Activated CD4-positive, alpha-beta T cell treated with anti-CD3 and anti-CD28 coated beads, Interleukin-2, Interleukin-4, amounts not matched to agents 100 ng/mL and 50 ng/mL, durations not matched to agents 16 hours and 8 hours (primary cell): Measurements from ENCODE around the gene LRRC9.
"Not testable (repeated sequence)": the region's sequence is repeated elsewhere in the genome, so short reads cannot be mapped to it uniquely, and the experiment has no call there.

Experiments used
- DNase-seq: peaks from one replicate; pipeline ENCODE4 v3.0.0-alpha.2; 2020; ENCODE audit warnings: low spot score

The LRRC9 gene

GRCh38 chr14:60064491-60065072 lies 144.6 kb downstream of the LRRC9 start:
- peak; percentile 3 for DNase-seq

- no peak for DNase-seq
Observed at GRCh38 chr14:60067882-60068281, 147.9 kb downstream of the LRRC9 start.

DNA sequence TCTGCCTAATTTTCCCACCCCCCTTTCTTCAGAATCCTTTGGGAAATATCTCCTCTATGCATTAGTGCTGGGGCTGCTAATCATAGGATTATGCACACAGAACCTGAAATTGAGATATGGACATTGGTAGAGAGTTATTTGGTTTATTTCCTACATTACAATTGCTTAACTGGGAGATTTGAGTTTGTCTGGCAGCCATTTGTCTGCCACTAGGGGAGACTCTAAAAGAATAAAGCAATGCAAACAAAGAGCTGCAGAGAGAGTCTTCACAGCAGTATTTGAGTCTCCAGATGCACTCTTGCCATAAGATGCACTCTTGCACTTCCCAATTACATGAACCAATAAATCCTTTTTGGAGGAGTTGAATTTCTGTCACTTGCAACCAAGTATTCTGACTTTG lies 159.8 kb downstream of the LRRC9 start:
- no peak for DNase-seq

DNA sequence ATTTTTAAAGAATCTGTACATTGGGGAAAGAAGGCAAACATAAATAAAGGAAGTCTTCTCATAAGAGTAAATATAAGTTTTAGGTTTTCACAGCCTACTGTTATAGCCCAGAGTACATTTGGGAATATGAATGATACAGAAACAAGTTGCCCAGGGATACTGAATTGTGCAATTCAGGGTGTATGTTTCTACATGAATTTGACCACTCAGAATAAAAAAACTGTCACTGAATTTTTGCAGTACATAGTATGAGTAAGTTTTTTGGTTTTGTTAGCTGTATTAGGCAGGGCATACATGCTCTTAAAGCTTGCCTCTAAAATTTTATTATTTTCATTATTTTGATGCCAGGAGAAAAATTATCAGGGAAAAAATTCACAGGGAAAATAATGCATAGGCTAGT lies 165.1 kb downstream of the LRRC9 start:
- no peak for DNase-seq

DNA sequence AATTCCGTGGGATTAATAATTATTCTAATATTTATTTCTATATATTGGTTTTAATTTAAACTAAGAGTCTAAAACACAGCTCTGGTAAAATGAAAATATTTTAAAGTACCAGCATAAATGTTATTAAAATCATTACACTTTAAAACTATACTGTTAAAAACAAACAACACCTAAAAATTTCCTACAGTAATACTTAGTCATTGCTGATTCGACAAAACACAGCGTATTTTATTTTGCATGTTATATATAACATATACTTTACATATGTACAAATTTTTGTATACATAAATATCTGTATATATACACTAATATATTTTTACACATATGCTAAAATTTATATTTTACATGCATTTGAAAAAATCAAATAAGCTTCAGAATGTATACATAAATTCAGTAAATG lies 165.7 kb downstream of the LRRC9 start:
- no peak for DNase-seq

DNA sequence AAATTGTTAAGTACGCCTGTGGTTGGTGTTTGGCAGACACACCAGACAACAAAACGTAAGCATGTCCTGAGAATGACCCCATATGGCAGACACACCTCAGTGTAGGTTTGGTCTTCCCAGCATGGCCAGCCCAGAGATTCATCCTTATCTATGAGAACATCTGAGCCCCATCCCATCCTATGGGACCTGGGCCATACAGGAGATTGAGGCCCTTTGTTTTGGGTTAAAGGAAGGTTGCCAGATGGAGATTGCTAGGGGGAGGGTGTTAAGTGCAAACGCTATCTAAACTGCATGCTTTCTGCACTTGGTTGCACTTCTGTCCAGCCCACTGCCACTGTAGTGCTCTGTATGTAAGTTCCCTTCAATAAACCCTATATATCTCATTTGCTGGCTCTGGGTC lies 167.7 kb downstream of the LRRC9 start:
- DNase-seq, result no peak

DNA sequence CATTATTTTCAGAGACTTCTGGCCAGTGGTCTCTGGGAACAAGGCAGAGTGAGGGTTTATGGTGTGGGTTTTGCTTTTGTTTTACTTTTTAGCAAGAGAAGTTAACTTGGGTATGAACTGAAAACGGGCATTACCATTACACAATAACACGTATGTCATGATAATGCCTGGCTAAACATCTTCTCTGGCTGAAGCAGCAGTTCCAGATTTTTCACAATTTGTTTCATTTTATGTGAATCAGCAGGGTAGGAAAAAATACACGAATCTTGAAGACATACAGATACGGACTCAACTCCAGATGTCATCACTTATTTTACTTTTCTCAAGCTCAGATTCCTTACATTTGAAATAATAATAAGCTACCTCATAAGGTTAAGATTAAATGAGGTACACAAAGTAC lies 169.3 kb downstream of the LRRC9 start:
- DNase-seq, result no peak

DNA sequence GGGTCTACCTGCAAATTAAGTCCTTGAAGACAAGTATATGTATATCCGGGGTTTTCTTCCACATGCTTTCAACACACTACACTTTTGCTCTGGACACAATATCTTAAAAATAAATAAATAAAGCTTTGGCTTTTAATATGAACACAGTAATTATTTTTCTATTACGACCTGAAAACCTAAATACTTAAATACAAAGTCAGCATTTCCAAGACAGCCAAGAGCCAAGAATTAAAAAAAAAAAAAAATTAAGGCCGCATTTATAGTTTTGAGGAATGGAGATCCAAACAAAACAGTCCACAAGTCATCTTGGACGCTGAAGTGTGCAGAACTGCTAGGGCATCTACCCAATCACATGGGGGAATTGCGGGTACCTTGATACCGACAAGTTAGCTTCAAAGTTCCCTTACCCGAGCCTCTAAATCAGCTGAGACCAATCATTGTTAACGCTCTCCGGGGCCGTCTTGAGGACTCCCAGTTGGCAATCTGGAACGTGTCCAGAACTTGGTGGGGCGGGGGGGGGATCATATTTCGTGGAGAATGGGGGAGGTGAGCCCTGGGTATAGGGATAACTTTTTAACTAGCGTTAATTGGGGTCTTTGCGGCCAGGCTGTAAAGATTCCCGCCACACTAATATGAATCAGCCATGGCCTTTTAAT lies 171.0 kb downstream of the LRRC9 start:
- DNase-seq, result peak; percentile 20

DNA sequence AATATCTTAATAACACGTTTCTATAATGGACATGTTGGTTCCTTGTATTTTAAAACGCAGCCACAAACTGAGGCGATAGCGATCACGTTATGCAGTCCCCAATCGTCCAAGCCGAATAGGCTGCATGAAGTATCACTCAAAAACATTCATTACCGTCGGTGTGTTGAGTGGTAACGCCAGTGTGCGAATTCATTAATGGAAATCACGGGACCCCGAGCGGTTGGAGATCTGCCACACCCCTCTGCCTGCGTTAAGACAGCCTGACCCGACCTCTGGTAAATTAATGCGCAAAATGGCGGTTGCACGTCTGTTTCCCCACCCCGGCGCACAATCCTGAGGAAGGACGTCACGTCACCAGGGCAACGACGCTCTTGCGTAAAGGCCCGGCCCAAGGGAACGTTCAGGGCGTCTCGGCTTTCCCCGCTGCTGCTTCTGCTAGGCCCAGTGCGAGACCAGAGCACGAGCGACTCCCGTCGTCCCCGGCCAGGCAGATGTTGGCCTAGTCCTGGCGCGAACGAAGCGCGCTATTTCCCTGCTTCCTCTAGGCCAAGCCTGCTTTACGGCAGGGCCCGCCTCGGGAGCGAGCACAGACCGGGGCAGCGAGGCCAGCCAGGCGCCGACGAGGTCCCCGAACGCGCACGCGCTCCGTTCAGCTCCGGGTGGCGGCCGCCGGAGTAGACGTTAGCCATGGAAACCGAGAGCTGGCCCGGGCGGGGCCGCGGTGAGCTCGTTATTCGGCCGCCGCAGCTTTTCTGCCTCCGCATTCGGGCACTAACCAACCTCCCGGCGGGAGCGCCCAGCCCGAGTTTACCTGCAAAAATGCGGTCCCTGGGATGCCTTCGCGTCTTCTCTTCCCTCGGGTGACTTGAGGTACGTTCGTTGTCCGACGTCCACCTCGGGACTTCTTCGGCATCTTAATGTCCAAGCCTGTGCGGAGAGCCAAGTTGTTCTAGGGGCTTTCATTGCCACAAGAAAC lies 171.9 kb downstream of the LRRC9 start, which contains the start of gene PCNX4:
Gene PCNX4 (plus strand): TSS at position 374 of the 976 bp plus-strand sequence. CDS start 15,716 bp downstream, outside the sequence.
- DNase-seq, result peak; percentile 96

- DNase-seq, result peak; percentile 13
Observed at GRCh38 chr14:60092526-60092920, 172.6 kb downstream of the LRRC9 start.

DNA sequence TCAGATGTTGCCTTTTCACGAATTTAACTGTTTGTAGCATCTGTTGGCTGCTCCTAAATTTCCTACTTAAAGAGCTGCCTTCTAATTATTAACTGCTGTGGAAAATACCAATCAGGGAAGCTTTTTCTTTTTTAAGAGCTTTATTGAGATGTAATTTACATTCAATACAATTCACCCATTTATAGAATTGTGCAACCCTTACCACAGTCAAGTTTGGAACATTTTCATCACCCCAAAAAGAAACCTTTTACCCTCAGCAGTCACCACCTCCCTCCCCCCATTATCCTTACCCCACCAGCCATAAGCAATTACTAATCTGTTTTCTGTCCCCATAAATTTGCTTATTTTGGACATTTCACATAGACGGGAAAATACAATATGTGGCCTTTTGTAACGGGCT lies 173.1 kb downstream of the LRRC9 start:
- no peak for DNase-seq

- no peak for DNase-seq
Observed at GRCh38 chr14:60093606-60094005, 173.7 kb downstream of the LRRC9 start.

- peak; percentile 68 for DNase-seq
Observed at GRCh38 chr14:60094306-60094897, 174.5 kb downstream of the LRRC9 start.

GRCh38 chr14:60095231-60095630 lies 175.3 kb downstream of the LRRC9 start:
- no peak for DNase-seq

DNA sequence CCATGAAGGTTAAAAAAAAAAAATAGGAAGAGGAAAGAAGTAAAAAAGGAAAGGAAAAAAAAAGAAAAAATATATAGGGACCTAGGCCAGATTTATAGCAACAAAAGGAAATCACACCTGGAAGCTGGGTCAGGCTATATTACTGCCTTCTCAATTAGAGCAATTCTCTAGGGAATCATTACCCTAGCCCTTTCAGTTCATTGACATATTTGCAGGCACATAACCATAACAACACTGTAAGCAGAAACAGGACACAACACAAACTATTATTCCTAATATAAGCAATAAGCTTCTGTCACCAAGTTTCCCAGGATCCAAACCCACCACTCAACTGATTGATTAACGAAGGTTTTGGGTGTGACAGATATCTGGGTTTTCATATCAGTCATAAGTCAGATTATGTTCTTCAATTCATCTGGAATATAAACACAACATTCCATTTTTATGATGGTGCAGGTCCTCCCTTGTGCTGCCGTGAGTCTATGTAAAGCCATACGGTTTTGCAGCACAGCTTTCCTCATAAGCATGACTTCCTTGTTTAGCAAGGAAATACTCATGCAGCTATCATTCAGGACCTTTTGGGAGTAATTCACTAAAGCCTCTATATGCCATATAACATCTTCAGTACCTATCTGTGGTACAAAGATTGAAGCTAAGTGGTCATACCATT lies 176.0 kb downstream of the LRRC9 start:
- DNase-seq, result no peak

DNA sequence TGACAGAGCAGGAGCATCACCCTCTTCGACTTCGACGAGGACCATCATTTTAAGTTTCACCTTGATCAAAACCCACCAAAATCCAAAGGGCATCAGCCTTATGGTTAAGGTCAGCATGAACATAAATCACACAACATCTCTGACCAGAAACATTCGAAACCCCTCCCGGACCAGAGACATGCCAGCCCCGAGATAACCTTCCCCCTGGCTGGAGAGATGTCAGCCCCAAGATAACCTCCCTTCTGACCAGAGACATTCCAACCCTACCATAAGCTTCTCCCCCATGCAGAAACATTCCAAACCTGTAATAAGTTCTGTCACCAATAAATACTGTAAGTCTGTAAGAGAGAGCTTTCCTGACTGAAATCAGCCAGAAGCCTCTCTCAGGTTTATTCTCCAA lies 178.0 kb downstream of the LRRC9 start:
- no peak for DNase-seq

DNA sequence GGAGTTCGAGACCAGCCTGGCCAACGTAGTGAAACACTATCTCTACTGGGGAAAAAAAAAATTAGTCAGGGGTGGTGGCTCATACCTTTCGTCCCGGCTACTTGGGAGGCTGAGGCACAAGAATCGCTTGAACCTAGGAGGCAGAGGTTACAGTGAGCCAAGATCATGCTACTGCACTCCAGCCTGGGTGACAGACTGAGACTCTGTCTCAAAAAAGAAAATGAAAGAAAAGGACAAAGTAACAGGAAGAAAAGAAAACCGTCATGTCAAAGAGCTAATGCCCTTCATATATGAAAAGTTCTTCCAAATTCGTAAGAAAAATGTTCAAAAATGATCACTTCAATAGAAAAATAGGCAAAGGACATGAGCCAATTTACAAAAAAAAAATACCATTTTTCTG lies 179.9 kb downstream of the LRRC9 start:
- DNase-seq, result not testable (repeated sequence)

- DNase-seq, result no peak
Observed at GRCh38 chr14:60101786-60102185, 181.8 kb downstream of the LRRC9 start.

DNA sequence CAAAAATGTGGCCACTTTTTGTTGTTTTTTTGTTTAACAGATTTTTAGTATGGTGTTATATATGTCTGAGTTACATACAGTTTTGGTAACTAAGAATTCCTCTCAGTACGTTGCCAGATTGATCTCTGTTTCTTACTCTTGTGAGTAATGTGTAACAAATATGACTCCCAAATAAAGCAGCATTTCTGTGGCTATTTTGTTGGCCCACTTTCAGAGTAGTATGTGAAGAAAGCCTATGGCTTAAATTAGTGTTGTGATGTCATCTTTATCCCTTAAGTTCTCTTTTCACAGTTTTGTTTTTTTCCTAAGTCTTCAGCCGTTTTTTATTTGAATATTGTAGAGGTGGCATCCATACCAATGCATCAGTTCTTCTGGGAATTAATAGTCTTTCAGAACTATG lies 182.4 kb downstream of the LRRC9 start:
- no peak for DNase-seq

DNA sequence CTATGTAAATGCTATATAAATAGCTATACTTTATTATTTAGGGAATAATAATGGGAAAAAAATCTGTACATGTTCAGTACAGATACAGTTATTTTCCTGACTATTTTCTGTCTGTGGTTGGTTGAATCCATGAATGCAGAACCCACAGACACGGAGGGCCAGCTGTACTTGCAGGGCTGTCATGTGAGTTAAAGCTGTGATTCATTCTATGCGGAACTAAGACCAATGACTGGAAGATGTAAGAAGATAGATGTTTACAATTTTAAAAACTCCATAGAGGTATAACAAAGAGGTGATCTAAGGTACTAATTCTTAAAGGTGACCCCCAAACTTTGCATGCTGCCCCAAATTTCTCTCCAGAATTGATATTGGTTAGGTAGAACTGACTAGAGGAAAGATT lies 186.4 kb downstream of the LRRC9 start:
- no peak for DNase-seq

DNA sequence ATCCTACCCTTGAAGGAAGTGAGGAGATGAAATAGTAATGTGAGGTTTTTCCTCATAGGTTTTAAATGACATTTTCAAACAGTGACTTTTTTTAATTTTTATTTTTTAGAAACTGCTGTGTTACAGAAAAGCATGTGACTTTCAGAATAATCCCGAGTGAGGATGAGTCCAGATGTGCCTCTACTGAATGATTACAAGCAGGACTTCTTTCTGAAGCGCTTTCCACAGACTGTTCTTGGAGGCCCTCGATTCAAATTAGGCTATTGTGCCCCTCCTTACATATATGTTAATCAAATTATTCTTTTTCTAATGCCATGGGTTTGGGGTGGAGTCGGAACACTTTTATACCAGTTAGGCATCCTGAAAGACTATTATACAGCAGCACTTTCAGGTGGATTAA lies 187.5 kb downstream of the LRRC9 start:
- no peak for DNase-seq

DNA sequence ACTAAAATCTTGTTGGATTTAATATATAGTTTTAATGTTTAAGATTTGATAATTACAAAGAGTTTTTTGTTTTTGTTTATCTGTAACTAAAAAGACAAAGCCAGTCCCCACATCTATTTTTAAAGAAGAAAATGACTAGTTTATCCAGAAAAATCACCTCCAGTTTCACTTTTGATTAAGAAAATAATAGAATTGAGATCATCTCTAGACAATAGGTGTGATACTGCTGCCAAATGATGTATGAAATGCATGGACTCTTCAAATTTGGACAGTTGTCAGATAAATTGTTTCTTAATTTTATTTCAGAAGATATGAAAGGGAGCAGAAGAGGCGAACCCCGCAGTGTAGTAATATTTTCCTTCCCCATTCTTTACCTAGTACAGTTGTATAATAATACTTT lies 191.8 kb downstream of the LRRC9 start:
- DNase-seq, result no peak
